OCI-LY3 (cell line): ENCODE results near the gene SPNS2.

ENCODE experiments used
- EZH2phosphoT487 ChIP-seq: fragments of 200-600 bp; shearing (Covaris generic); IDR thresholded peaks from 2 replicates; pipeline ENCODE4 v1.6.1; 2018; ENCODE audit warnings: antibody characterized with exemption, mixed run types, low read depth
- TF ChIP-seq, protein P1 (sequence below): fragments of 200-600, 300-600 bp; sonication (generic); IDR thresholded peaks from 2 replicates; pipeline ENCODE4 v1.5.1; 2014; ENCODE audit warnings: antibody characterized with exemption, low read length, low read depth

DNA sequence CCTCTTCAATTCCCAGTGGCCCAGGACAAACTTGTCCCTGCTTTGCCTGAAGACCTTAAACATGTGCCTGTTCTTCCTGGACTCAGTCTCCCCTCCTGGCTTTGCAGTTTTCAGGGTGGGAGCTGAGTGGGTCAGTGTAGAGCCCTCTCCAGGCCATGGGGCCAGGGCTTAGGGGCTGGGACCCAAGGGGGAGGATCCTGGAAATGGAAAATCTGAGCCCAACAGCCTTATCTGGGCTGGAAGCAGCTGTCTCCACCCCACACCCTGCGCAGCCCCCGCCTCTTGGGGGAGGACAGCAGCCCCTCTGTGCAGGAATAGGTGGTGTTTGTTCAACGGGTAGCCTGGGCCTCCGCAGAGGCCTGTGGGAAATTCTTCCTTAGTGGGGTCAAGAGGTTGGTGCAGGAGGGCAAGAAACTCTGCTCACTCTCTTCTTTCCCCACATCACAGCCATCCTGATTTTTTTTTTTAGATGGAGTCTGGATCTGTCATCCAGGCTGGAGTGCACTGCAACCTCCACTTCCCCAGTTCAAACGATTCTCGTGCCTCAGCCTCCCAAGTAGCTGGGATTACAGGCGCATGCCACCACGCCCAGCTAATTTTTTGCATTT lies 78.8 kb downstream of the SPNS2 start:
- TF ChIP-seq, protein P1, sequence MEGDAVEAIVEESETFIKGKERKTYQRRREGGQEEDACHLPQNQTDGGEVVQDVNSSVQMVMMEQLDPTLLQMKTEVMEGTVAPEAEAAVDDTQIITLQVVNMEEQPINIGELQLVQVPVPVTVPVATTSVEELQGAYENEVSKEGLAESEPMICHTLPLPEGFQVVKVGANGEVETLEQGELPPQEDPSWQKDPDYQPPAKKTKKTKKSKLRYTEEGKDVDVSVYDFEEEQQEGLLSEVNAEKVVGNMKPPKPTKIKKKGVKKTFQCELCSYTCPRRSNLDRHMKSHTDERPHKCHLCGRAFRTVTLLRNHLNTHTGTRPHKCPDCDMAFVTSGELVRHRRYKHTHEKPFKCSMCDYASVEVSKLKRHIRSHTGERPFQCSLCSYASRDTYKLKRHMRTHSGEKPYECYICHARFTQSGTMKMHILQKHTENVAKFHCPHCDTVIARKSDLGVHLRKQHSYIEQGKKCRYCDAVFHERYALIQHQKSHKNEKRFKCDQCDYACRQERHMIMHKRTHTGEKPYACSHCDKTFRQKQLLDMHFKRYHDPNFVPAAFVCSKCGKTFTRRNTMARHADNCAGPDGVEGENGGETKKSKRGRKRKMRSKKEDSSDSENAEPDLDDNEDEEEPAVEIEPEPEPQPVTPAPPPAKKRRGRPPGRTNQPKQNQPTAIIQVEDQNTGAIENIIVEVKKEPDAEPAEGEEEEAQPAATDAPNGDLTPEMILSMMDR, result no peak
- no peak for TF ChIP-seq EZH2phosphoT487
